B cell (primary cell): ENCODE measurements around the gene HNF1B. TPM values are rescaled to one million over a fixed set of nuclear protein-coding genes. Genes with fewer than 3 reads are reported as not detected.

Source experiments
- ATAC-seq: fragments of 200-7000 bp; cut with Tn5 transposase; one replicate; pipeline ENCODE4 v1.10.0; 2021; ENCODE audit warnings: low read depth, mild to moderate bottlenecking, moderate number of reproducible peaks, moderate library complexity
- CTCF ChIA-PET: fragments of 350-600 bp; sonication (Branson Sonifier 250); formaldehyde crosslinking; loops from one replicate; lab custom pipeline; 2021; ENCODE audit warnings: antibody characterized with exemption, inconsistent platforms; lab: Charles Lee
- POLR2A ChIA-PET: fragments of 350-600 bp; sonication (Branson Sonifier 250); formaldehyde crosslinking; loops from one replicate; lab custom pipeline; 2021; ENCODE audit warnings: antibody characterized with exemption; lab: Charles Lee
- DNase-seq: peaks from one replicate; pipeline ENCODE4 v3.0.0; 2013
- H2AFZ ChIP-seq: 2 replicates; pipeline ENCODE4 v1.6.1; 2012; ENCODE audit warnings: mild to moderate bottlenecking, low read depth, low read length; ENCODE audit not compliant: insufficient read depth, poor library complexity, severe bottlenecking
- H3K27ac ChIP-seq, 2 donors: 1 replicate in 1 of 2; 2 replicates in 1 of 2; pipeline ENCODE4 v1.5.1; 2012 to 2013; ENCODE audit warnings: low read length in 2 of 2, mild to moderate bottlenecking in 2 of 2, moderate library complexity in 1 of 2
- H3K27me3 ChIP-seq, 4 experiments: fragments of 200-600 bp in 1 of 4; sonication (generic) in 1 of 4; replicated peaks in 1 of 4; 1 replicate in 2 of 4; 2 replicates in 2 of 4; pipeline versions ENCODE4 v1.6.1 to v1.7.0; 2013 to 2016; ENCODE audit warnings: low read length in 3 of 4, mild to moderate bottlenecking in 2 of 4, mixed read lengths in 1 of 4, moderate library complexity in 1 of 4; ENCODE audit not compliant: insufficient read depth in 4 of 4, control insufficient read depth in 3 of 4; ENCODE audit errors: control extremely low read depth in 1 of 4
- H3K36me3 ChIP-seq, 2 experiments: replicated peaks in 1 of 2; 1 replicate in 1 of 2; 2 replicates in 1 of 2; pipeline versions ENCODE4 v1.6.1 to v1.7.1; 2013; ENCODE audit warnings: low read length in 1 of 2; ENCODE audit not compliant: insufficient read depth in 2 of 2, control insufficient read depth in 1 of 2; ENCODE audit errors: control extremely low read depth in 1 of 2, extremely low read depth in 1 of 2
- H3K4me1 ChIP-seq, 2 donors: fragments of 200-600 bp in 1 of 2; sonication (generic) in 1 of 2; 1 replicate in 1 of 2; 2 replicates in 1 of 2; pipeline versions ENCODE4 v1.5.1 to v1.6.1; 2013 to 2017; ENCODE audit warnings: low read length in 2 of 2; ENCODE audit not compliant: control insufficient read depth in 2 of 2, insufficient read depth in 2 of 2
- H3K4me2 ChIP-seq: replicated peaks from 2 replicates; pipeline ENCODE3; 2012; ENCODE audit warnings: mild to moderate bottlenecking, low read depth, low read length; ENCODE audit not compliant: poor library complexity, severe bottlenecking
- H3K4me3 ChIP-seq, 5 experiments: fragments of 200-600 bp in 1 of 5; sonication (generic) in 1 of 5; 1 replicate in 3 of 5; 2 replicates in 2 of 5; pipeline versions ENCODE4 v1.5.1 to v1.7.0; 2011 to 2016; ENCODE audit warnings: low read length in 4 of 5, mild to moderate bottlenecking in 4 of 5, low read depth in 2 of 5, control low read depth in 1 of 5, moderate library complexity in 1 of 5; ENCODE audit not compliant: insufficient read depth in 1 of 5; ENCODE audit errors: control extremely low read depth in 1 of 5, extremely low read depth in 1 of 5
- H3K79me2 ChIP-seq: fragments of 200-600 bp; sonication (generic); one replicate; pipeline ENCODE4 v1.6.0; 2016; ENCODE audit warnings: low read length; ENCODE audit not compliant: control insufficient read depth, insufficient read depth
- H3K9ac ChIP-seq: fragments of 200-600 bp; sonication (generic); 2 replicates; pipeline ENCODE4 v1.6.1; 2017; ENCODE audit warnings: mild to moderate bottlenecking, low read length, moderate library complexity
- H3K9me3 ChIP-seq, 3 donors: one replicate each; pipeline versions ENCODE4 v1.6.1 to v1.7.1; 2013; ENCODE audit warnings: low read length in 2 of 3; ENCODE audit not compliant: control insufficient read depth in 2 of 3, insufficient read depth in 1 of 3; ENCODE audit errors: control extremely low read depth in 1 of 3
- H4K20me1 ChIP-seq: 2 replicates; pipeline ENCODE4 v1.6.0; 2012; ENCODE audit warnings: mild to moderate bottlenecking, low read length; ENCODE audit not compliant: insufficient read depth, control insufficient read depth, poor library complexity, severe bottlenecking
- H3K27ac Mint-ChIP-seq: one replicate; pipeline ENCODE4 v1.8.0; 2021; ENCODE audit warnings: mixed read lengths
- H3K27me3 Mint-ChIP-seq: one replicate; pipeline ENCODE4 v1.8.0; 2021; ENCODE audit warnings: mixed read lengths
- H3K4me1 Mint-ChIP-seq: one replicate; pipeline ENCODE4 v1.8.0; 2021; ENCODE audit warnings: mixed read lengths
- H3K4me3 Mint-ChIP-seq: one replicate; pipeline ENCODE4 v1.8.0; 2021; ENCODE audit warnings: mixed read lengths
- H3K9me3 Mint-ChIP-seq: one replicate; pipeline ENCODE4 v1.8.0; 2022; ENCODE audit warnings: mixed read lengths; ENCODE audit not compliant: insufficient read depth
- EZH2 ChIP-seq: IDR thresholded peaks from 2 replicates; pipeline ENCODE4 v1.6.1; 2012; ENCODE audit warnings: borderline replicate concordance, low read depth, mild to moderate bottlenecking, moderate library complexity, low read length; ENCODE audit not compliant: insufficient read depth, poor library complexity, severe bottlenecking
- WGBS: methylation state at CpG from one replicate; pipeline ENCODE4 v1.1.5; 2013; ENCODE audit warnings: missing lambda C conversion rate; ENCODE audit not compliant: insufficient coverage; 5-methylcytosine and 5-hydroxymethylcytosine counted together
- intact Hi-C: fragments of 100-400 bp; cut with micrococcal nuclease; formaldehyde crosslinking; loops from one replicate; pipeline ENCODE4 v1.10.0; 2022
- polyA plus RNA-seq: library from polyadenylated mRNA; depleted of rRNA; stranded (reverse); fragments of >200 nt; gene quantifications from 2 replicates; pipeline ENCODE4 v1.2.3, GENCODE V29; 2012
- total RNA-seq, 2 donors: library from RNA; stranded (reverse); fragments of 120-200 nt in 1 of 2; gene quantifications; 1 replicate in 1 of 2; 2 replicates in 1 of 2; pipeline versions ENCODE4 v1.2.3 to v1.2.4, GENCODE V29; 2013 to 2022
- TF ChIP-seq, protein P1 (sequence below): fragments of 200-600 bp; IDR thresholded peaks from one replicate; pipeline ENCODE4 v1.8.0; 2022; ENCODE audit warnings: antibody characterized with exemption, mild to moderate bottlenecking

The HNF1B gene
- total and polyA plus RNA-seq, 2 donors (not counting 1 experiment from before 2014, with no cell fraction given) = 1.5 TPM; not detected in 1

DNA sequence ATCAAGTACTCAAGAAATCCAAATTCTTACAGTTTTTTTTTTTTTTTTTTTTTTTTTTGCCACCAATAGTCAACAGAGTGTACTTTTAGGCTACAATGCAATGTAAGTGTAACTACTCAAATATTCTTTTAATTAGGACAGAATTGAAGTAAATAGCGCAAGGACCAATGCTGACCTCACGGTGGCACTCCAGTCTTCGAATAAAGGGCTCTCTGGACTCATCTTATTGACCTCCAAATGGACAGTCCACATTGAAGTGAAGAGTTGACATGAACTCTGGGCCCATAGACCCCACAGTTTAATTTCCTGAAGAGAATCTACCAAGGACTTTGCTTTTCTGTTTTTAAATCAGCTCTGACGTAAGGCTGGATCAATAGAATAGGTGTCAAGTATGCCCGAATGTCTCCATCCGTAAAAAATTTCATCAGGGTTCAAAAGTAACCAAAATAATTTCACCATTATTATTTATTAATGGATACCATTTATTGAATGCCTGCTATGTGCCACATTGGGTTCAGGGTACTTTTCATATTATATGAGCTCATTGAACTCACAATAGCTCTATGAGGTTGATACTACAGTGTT lies 94.3 kb downstream of the HNF1B start:
- H3K27me3 Mint-ChIP-seq = peaks cover 57% of the 10 kb centered on the region
- no peak overlapping the region for H3K4me2 ChIP-seq
- intact Hi-C loops = no loop called here

DNA sequence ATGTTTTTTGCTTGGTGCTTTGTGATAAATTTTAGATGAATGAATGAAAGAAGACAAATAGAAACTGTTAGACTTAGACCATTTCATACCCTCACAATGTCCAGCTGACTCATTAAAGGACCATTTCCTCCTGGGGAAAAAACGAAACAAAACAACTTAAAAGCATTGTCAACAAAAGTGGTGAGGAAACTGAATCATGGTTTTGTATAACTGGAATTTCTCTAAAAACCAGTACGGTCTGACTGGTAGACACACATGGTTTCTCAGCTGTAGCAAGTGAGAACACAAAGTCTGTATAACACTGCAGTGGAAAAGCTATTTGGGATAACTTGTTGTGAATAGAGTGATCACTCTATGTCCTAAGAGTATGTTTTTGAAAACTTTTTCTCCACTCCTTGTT lies 96.3 kb downstream of the HNF1B start:
- WGBS = no CpG with 5 or more reads among the region's 2 CpGs
- Histone ChIP-seq H3K9me3 (no peaks in the 10 kb centered on the region), H3K36me3 (no peaks in the 10 kb centered on the region), H3K27me3 (peaks cover 0 to 51% (median 26%) of the 10 kb centered on the region in 4 experiments), H3K4me3 (no peak overlapping the region), H3K4me1 (peaks cover 4% of the 10 kb centered on the region in 2 donors), H4K20me1 (no peaks in the 10 kb centered on the region), H3K27ac (no peak overlapping the region), H2AFZ (no peak overlapping the region), H3K79me2 (peaks cover 4% of the 10 kb centered on the region), H3K9ac (no peak overlapping the region), H3K4me2 (no peak overlapping the region)
- H3K27ac Mint-ChIP-seq = no peak overlapping the region
- H3K27me3 Mint-ChIP-seq = peaks cover 62% of the 10 kb centered on the region
- POLR2A ChIA-PET = no interaction called here
- DNase-seq (no peak), ATAC-seq (no peak)
- TF ChIP-seq EZH2 = no peak
- TF ChIP-seq, protein P1, sequence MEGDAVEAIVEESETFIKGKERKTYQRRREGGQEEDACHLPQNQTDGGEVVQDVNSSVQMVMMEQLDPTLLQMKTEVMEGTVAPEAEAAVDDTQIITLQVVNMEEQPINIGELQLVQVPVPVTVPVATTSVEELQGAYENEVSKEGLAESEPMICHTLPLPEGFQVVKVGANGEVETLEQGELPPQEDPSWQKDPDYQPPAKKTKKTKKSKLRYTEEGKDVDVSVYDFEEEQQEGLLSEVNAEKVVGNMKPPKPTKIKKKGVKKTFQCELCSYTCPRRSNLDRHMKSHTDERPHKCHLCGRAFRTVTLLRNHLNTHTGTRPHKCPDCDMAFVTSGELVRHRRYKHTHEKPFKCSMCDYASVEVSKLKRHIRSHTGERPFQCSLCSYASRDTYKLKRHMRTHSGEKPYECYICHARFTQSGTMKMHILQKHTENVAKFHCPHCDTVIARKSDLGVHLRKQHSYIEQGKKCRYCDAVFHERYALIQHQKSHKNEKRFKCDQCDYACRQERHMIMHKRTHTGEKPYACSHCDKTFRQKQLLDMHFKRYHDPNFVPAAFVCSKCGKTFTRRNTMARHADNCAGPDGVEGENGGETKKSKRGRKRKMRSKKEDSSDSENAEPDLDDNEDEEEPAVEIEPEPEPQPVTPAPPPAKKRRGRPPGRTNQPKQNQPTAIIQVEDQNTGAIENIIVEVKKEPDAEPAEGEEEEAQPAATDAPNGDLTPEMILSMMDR = no peak
- CTCF ChIA-PET = interaction anchor here (0.6 to 1.1 kb wide), 4 partner anchors 9 to 143 kb away, joined by 3 to 5 read pairs (median 3); no protein-coding TSS in a partner anchor
- intact Hi-C loops = loop anchor here (5.0 kb wide), 1 partner anchor 764 kb away; no protein-coding TSS in a partner anchor
- H3K4me3 Mint-ChIP-seq = no peak overlapping the region
- no peaks in the 10 kb centered on the region for H3K9me3 Mint-ChIP-seq
- H3K4me1 Mint-ChIP-seq = peaks cover 4% of the 10 kb centered on the region

More for the DNA sequence above, 94.3 kb downstream of the HNF1B start:
- H3K27ac Mint-ChIP-seq = no peak overlapping the region
- Histone ChIP-seq H3K9me3 (no peaks in the 10 kb centered on the region), H3K4me1 (no peaks in the 10 kb centered on the region), H3K36me3 (no peaks in the 10 kb centered on the region), H3K4me3 (no peak overlapping the region), H3K79me2 (no peaks in the 10 kb centered on the region), H3K27me3 (peaks cover 0 to 38% (median 14%) of the 10 kb centered on the region in 4 experiments), H3K9ac (no peak overlapping the region), H2AFZ (no peak overlapping the region), H4K20me1 (no peaks in the 10 kb centered on the region), H3K27ac (no peak overlapping the region)
- ATAC-seq (no peak), DNase-seq (no peak)
- no peak overlapping the region for H3K4me3 Mint-ChIP-seq
- TF ChIP-seq EZH2 = no peak
- TF ChIP-seq, protein P1 = no peak
- POLR2A ChIA-PET = no interaction called here
- 27% methylated on average over 2 of the region's 6 CpGs for WGBS
- H3K4me1 Mint-ChIP-seq = no peaks in the 10 kb centered on the region
- H3K9me3 Mint-ChIP-seq = no peaks in the 10 kb centered on the region
- CTCF ChIA-PET = interaction anchor here (0.7 to 2.1 kb wide), 10 partner anchors 9 to 170 kb away, joined by 3 to 10 read pairs (median 4); partner anchors contain the start of gene SYNRG
